HG03558 (cell line): ENCODE results near the gene TAAR5.
"Not testable (repeated sequence)": the region's sequence is repeated elsewhere in the genome, so short reads cannot be mapped to it uniquely, and the experiment has no call there.

Source experiments
- ATAC-seq: cut with Tn5 transposase; IDR thresholded peaks from one replicate; pipeline ENCODE4 v1.9.1; 2021; ENCODE audit warnings: moderate number of reproducible peaks; ENCODE audit not compliant: unreplicated experiment; ENCODE audit errors: extremely low read depth

The TAAR5 gene, protein sequence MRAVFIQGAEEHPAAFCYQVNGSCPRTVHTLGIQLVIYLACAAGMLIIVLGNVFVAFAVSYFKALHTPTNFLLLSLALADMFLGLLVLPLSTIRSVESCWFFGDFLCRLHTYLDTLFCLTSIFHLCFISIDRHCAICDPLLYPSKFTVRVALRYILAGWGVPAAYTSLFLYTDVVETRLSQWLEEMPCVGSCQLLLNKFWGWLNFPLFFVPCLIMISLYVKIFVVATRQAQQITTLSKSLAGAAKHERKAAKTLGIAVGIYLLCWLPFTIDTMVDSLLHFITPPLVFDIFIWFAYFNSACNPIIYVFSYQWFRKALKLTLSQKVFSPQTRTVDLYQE

DNA sequence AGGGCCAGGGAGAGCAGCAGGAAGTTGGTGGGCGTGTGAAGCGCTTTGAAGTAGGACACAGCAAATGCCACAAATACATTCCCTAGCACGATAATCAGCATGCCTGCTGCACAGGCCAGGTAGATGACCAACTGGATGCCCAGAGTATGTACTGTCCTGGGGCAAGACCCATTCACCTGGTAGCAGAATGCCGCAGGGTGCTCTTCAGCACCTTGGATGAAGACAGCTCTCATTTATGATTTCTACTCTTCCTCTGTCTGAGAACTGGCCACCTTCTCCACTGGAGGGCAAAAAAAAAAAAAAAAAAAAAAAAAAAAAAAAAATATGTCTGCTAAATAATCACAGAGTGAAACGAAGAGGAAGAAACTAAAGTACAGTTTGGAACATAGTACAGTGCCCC, at the start of gene TAAR5:
TSS of gene TAAR5 (minus strand) at position 288 of the 400 bp plus-strand sequence. CDS start at position 233, 55 bp downstream.
- no peak for ATAC-seq

DNA sequence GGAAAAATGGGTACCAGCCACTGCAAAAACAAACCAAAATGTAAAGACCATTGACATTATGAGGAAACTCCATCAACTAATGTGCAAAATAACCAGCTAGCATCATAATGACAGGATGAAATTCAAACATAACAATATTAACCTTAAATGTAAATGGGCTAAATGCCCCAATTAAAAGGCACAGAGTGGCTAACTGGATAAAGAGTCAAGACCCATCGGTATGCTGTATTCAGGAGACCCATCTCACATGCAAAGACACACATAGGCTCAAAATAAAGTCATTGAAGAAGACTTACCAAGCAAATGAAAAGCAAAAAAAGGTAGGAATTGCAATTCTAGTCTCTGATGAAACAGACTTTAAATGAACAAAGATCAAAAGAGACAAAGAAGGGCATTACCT, 47.6 kb upstream of the TAAR5 start:
- not testable (repeated sequence) for ATAC-seq

DNA sequence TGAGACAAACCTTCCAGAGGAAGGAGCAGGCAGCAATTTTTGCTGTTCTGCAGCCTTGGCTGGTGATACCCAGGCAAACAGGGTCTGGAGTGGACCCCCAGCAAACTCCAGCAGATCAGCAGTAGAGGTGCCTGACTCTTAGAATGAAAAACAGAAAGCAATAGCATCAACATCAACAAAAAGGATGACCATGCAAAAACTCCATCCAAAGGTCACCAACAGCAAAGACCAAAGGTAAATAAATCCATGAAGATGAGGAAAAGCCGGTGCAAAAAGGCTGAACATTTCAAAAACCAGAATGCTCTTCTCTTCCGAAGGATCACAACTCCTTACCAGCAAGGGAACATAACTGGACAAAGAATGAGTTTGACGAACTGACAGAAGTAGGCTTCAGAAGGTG, 46.4 kb upstream of the TAAR5 start:
- not testable (repeated sequence) for ATAC-seq

DNA sequence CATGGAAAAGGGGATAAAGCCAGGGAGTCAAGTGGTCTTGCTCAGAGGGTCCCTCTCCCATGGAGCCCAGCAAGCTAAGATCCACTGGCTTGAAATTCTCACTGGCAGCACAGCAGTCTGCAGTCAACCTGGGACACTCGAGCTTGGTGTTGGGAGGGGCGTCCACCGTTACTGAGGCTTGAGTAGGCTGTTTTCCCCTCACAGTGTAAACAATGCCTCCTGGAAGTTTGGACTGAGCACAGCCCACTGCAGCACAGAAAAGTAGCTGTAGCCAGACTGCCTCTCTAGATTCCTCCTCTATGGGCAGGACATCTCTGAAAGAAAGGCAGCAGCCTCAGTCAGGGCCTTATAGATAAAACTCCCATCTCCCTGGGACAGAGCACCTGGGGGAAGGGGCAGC, 45.7 kb upstream of the TAAR5 start:
- not testable (repeated sequence) for ATAC-seq

DNA sequence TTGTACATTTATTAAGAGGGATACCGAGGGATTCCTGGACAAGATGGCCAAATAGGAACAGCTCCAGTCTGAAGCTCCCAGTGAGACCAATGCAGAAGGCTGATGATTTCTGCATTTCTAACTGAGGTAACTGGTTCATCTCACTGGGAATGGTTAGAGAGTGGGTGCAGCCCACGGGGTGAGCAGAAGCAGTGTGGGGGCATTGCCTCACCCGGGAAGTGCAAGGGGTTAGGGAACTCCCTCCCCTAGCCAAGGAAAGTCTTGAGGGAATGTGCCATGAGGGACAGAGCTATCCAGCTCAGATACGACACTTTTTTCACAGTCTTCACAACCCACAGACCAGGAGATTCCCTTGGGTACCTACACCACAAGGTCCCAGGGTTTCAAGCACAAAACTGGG, 45.3 kb upstream of the TAAR5 start:
- ATAC-seq = no peak

DNA sequence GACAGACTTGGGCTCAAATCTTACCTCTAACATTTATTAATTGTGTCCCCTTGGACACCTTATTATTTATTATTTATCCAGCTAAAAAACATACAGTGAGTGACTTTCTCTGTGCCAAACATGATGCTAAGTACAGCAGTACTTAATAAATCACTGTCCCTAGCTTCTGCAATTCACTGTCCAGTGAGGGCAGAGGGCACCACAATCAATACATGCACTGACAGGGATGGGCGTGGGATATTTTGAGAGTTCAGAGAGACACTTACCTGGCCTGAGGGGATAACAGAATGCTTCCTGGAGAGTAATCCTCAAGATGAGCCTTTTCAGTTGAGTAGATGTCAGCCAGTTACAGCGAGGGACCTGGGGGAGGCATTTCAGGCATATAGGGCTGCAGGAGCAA, 43.8 kb upstream of the TAAR5 start:
- ATAC-seq = no peak

DNA sequence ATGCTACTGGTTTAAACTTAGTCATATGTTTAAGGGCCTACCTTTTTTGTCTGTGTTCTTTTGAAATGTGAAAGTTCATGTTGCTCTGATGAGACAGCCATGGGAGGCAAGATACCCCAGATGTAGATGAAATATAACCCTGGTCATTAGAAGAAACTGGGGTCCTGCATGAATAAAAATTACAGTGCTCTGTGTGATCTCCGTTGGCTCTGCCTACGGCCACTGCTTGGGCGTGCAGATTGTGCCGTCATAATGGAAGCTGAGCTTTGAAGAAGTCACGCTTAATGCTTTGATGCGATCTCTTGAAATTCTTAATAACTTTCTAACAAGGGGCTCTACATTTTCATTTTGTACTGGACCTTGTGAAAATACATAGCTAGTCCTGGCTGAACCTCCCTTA, 34.6 kb upstream of the TAAR5 start, which contains the start of gene TAAR2:
TSS of gene TAAR2 (minus strand) at position 101 of the 400 bp plus-strand sequence. CDS start at position 101, 0 bp downstream.
- no peak for ATAC-seq

DNA sequence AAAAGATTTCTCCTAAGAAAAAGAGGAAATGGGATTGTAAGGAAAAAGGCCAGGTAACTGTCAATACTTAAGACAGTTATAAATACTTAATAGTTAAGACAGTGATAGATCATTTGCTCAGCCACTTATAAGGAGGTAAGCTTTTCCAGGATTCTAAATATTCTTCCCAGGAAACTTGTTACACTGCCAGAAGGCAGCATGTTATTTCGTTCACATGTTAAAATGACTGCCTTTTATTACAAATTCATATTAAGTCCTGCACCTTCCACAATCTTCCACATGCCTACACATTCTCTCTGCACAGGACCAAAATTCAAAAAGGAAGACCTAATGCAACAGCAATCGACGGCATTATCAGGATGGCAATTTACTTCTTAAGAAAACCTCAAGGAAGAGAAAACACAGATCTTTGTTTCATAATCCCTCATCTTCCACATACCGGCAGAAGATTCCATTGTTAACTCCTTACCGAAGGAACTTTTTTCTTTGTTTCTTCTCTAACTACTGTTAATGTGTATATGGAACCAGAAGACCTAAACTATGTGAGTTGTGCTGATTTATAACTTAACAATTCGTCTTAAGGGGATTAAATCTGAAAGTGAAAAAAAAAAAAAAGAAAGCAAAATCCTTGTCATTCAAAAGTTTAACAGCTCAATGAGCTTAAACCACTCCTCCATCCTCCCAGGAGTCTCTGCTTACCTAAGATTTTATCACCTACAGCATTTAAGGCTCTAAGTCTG, 33.7 kb upstream of the TAAR5 start:
- no peak for ATAC-seq

DNA sequence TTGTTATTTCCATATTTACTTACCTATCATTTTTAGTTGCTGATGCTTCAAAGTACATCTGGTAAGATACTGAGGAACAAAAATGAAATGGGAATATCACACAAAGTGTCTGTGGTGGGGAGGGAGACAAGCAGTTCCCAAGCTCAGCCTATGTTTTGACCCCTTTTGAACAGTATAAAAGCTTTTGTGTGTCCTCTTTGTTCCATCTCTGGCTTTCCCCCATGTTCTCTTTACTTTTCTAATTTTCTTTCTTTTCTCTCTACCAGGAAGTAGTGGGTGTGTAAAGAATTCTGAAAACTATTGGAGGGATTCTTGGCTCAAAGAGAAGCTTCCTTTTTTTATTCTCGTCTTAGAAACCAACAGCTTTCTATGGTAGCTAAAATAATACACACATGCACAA, 27.1 kb upstream of the TAAR5 start:
- no peak for ATAC-seq

DNA sequence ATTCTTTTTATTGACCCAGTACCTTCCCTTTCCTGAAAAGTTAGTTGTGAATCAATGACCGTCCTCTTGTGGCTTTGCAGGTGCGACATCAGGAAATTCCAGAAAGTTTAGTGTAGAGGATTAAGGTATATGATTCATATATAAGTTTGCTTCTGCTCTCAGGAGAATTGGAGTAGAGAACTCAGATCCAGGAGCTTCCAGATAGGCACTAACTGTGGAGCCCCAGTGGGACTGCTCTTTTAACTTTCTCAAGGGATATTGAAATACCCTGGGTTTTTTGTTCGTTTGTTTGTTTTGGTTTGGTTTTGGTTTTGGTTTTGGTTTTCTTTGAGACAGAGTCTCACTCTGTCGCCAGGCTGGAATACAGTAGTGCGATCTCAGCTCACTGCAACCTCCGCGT, 25.0 kb upstream of the TAAR5 start:
- ATAC-seq = peak; percentile 57

DNA sequence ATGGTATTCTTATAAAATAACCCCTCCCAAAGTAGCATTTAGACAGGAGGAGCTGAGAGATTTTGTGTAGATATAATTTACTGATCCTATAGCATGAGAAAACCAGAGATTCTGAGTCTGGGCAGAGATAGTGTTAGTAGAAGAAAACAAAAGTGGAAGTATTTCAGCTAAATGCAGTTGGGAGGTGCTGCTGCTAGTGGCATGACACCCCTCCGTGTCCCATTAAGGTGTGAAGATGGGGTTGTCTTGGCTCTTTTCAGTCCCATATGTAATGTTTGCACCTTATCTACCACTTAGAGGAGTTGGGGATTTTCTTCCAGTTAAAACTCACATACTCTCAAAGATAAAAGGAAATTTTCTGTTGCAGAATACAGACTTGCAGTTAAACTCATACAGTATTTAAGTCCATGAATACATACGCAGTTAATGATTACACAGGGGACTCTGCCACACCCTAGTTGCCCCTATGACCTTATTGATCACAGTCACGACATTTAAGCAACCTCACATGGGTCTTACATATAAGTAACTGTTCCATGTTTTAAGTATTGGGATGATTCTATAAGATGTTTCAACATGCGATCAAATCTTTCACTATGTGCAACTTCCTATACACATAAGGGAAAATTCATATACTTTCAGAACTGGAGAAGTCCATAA, 23.0 kb upstream of the TAAR5 start:
- ATAC-seq = no peak

DNA sequence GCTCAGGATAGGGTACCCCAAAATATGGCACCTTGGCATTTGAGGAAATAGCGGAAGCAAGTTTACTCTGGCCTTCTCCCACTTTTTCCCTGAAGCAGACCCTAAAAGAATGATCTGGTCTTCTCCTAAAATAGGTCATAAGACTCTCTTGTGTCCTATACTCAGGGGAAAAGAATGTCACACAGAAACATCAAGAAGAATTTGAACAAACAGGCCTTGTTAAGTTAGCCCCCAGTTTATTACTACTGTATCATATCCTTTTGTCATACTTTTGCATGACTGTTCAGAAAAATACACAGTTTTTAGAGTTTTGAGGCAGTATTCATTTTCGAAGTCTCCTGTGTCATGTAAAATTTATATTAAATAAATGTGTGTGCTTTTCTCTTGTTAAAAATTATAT, 22.1 kb upstream of the TAAR5 start:
- no peak for ATAC-seq

DNA sequence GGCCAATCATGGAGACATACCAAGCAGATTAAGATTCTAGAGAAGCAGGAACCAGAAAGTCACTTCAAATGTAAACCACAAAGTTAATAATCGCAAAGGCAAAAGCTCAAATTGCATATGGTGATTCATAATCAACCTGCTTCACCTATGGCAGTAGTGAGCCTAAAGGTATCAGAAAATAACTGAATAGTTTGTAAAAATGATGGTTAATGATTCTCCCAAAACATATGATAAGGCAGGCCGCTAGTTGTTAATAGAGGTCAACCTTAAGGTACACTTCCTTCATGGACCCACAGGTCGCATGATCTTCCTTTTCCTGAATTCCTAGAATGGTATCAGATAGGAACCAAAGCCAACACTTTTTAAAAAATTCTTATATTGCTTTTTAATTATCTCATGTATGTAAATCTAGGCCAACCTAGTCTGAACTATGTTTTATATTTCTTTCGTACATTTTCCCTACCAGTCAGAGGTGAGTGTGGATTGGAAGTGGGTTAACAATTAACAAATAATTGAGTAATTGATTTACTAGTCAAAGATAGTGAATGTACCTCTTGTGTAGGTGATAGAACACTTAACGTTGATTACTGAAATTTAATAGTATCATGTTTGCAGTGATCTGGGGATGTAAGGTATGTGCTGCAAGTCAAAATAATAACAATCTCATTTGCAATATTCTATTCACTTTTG, 18.1 kb upstream of the TAAR5 start:
- no peak for ATAC-seq

DNA sequence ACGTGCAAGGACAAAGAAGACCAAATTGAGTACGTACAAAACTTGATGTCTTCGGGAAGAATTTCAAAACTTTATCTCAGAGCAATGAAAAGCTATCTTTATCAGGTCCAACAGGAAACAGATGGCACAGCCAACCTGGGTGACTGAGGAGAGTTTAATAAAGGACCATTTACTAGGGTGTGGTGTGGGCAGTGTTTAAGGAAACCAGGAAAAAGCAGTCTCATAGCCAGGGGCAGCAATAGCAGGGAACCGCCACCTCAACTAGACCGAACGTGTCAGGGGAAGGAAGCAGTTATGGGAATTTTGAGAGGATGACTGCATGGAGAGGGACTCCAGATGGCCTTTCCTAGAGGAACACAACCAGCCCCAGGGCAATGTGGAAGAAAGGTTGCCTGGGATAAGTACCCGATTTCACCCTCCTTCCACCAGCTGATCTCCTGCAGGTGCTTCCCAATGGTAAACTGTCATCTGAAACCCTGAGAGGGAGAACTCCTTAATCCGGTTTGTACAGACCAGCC, 15.2 kb upstream of the TAAR5 start:
- ATAC-seq = no peak

DNA sequence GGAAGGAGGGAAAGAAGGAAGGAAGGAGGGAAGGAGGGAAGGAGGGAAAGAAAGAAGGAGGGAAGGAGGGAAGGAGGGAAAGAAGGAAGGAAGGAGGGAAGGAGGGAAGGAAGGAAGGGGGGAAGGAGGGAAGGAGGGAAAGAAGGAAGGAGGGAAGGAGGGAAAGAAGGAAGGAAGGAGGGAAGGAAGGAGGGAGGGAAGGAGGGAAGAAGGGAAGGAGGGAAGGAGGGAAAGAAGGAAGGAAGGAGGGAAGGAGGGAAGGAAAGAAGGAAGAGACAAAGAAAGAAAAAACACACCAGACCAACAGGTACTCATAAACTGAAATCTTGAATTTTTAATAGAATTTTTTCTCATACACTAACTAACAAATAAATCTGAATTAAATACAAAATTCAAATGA, 11.4 kb upstream of the TAAR5 start:
- not testable (repeated sequence) for ATAC-seq

DNA sequence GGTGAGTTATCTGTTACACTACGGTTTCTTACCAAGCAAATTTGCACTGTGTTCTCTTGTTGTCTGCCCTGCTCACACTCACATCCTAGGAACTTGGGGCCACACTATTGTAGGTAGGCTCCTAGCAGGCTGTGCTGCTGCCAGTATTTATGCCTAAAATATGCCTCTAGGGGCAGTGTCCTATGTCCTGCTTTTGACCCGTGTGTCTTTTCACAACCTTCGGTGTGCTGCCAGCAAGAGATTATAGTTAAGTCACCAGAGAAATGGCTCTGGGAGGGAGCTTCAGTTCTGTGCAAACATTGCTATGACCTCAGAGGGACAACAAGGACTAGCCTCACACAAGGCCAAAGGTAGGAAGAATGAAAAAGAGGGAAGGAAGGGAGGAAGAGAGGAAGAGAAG, 8.9 kb upstream of the TAAR5 start:
- ATAC-seq = peak; percentile 73

DNA sequence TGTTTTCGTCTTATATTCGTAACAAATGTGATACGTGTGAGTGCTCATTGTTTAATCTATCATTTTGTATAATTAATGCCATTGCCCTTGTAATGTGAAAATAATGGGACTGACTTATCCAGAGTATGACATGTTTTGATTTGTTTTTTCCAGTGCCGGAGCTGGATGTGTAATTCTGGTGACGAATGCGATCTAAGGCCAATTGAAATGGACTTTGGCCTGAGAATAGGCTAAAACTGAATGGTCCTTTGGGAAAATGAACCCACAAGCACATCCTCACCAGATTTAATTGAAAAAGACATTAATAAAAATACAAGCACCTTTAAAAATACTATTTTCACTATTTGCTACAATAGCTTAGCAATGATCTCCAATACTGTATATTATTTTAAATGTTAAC, 6.7 kb upstream of the TAAR5 start:
- no peak for ATAC-seq

DNA sequence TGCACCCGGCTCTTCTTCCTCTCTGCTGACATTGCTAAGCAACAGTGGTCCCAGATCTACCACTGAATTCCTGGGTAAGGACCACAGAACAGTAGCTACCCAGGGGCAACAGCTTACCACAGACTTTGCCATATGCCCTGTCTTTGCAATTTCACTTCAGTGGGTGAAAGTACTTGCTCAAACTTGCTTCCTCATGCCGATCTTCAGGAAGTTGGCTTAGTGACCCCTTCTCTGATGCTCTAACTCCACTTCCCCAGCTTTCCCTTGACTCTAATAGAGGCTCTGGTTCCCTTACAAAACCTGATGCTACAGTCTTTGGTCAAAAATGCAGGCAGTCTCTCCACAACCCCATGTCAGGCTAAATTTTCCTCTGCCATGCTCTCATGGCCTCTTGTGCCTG, 3.3 kb upstream of the TAAR5 start:
- ATAC-seq = no peak

DNA sequence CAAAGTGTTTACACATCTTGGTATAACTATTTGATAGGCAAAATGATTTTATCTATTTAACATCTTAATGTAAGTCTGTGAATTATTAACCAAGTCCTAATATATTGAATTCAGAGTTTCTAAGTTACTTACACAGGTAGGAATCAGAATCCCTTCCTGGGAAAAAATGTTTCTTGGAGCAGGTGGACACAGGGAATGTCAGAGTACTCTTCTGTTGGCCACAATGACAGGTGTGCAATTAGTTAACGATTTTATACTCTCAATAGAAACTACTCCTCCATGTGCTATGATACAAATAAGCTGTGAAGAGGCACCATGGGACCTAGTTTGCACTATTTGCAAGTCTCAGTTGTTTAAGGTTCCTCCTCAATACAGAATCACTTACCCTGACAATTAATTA, 821 bp upstream of the TAAR5 start:
- no peak for ATAC-seq

DNA sequence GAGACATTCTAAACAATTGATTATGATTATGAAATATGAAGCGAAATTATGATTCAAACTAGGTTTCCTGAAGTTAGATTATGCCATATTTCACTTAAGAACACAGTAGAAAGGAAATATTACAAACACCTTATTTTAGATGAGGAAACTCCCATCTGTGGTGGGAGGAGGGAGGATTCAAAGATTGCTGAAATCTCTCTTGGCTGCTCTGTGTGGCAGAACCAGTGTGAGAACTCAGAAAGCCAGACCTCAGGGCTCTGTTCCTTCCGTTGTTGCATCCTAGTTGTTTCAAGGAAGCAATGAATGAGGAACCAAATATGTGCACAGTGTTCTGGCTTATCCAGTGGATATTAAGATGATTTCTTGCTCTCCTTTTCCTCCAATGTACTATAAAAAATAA, 2.1 kb downstream of the TAAR5 start:
- ATAC-seq = no peak
